NCI-H1694 treated with DMSO at 0.1 percent for 48 hours (cell line): ENCODE results near the gene ZNF837.
"Not testable (repeated sequence)": the region's sequence is repeated elsewhere in the genome, so short reads cannot be mapped to it uniquely, and the experiment has no call there.

Experiments
- DNase-seq: peaks from one replicate; lab custom pipeline; 2025; lab: John Stamatoyannopoulos, UW

Gene ZNF837

DNA sequence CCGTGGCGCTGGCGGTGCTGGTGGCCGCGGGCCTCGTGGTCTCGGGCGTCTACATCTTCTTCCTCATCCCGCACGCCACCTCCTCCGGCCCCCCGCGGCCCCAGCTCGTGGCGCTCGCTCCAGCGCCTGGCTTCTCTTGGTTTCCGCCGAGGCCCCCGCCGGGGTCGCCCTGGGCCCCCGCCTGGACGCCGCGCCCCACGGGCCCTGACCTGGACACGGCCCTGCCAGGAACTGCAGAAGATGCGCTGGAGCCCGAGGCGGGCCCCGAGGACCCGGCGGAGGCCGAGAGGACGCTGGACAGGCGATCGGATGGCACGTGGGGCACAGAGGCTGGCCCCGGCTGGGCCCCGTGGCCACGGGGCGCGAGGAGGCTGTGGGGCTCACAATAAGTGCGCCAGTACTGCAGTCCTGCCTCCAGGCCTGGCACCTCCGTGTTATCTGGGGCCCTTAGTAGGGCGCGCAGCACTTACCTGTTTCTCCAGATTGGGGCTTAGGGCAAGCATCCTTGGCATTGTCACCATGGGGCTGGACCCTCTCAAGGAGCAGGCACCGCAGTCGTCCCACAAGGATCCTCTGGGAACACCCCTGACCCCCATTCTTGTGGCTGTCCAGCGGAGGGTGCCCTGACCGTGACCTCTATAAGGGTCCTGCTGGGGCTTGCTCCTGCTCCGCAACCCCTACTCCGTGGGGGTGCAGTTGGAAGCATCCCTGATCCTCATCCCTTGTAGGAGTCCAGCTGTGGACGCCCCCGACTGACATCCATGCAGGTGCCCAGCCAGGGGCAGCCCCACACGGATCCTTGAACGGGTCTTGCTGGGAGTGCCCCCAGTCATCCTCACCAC, 16.1 kb upstream of the ZNF837 start:
- no peak for DNase-seq

- DNase-seq = no peak
These were observed 15.3 kb upstream of the ZNF837 start for GRCh38 chr19:58395979-58396627.

DNA sequence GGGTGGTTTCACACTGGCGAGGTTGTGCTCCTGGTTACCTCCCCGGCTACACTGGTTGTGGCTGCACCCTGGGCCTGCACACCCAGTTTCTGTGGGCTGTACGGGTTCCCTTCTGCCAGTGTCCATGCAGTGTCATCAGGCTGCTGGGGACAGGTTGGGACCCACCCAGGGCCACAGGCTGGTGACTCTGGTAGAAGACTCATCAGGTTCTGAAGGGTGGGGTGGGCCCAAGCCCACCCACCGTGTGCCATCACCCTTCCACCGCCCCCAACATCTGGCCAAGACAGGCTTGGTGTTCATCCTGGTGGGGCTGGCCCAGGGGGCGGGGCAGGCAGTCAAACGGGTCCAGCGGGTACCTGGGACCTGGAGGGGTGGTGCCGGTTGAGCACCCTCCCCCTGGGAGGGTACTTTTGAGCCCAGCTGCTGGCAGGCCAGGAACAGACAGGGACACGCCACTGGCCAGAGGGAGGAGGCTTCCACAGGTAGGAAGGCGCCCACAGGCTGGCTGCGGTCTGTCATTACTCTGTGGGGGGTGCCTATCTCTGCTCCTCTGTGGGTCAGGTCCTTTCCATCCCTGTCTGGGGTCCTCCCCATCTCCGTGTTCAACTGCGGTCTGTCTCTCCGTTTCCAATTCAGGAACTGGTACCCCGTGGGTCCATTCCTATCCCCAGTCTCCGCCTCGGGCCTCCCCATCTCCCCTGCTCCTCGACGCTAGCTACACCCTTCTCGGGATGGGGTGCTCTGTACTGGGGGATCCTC, 14.6 kb upstream of the ZNF837 start, which contains the start of gene RNF225:
Gene RNF225 (plus strand): TSS at position 437 of the 759 bp plus-strand sequence. CDS start 434 bp downstream, outside the sequence.
- DNase-seq = no peak

DNA sequence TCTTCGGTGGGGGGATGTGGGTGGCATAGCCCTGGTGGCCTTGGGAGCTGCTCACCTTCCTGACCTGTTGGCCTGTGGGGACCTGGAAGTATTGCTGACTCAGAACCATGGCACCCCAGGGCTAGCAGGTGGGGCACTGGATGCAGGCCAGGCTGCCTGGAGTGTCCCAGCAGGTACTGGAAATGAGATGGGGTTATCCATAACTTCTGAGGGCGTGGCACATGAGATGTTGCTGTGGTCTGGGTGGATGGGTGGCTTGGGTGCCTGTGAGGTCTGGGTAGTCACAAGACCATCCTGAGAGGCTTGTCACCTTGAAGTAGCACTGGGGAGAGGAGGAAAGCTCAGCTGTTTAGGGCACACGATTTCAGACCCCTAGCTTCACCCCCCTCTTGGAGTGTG, 14.0 kb upstream of the ZNF837 start:
- no peak for DNase-seq

GRCh38 chr19:58393725-58394033, 12.8 kb upstream of the ZNF837 start:
- no peak for DNase-seq

GRCh38 chr19:58392945-58393724, 12.3 kb upstream of the ZNF837 start:
- no peak for DNase-seq

DNA sequence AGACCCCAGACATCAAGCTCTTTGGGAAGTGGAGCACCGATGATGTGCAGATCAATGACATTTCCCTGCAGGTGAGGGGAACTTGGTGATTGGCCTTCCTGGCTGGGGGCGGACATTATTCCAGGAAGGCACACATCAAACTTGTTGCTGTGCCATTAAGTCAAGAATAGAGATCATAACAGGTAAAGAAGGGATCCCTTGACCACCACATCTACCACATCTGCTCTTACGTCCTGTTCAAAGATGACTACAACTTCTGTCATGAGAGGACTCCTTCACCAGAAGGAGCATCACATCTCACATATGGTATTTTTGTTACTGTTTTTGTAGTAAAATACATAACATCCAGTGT, 7.3 kb upstream of the ZNF837 start:
- no peak for DNase-seq

GRCh38 chr19:58387338-58388174, 6.7 kb upstream of the ZNF837 start:
- DNase-seq = peak; percentile 8

- DNase-seq = peak; percentile 98
These were observed 5.9 kb upstream of the ZNF837 start, which contains the start of gene RPS5 for GRCh38 chr19:58386576-58387337. RPS5 (plus strand) TSS chr19:58387269; CDS start chr19:58388138, 869 bp downstream.

GRCh38 chr19:58385891-58386575, 5.2 kb upstream of the ZNF837 start:
- DNase-seq = no peak

DNA sequence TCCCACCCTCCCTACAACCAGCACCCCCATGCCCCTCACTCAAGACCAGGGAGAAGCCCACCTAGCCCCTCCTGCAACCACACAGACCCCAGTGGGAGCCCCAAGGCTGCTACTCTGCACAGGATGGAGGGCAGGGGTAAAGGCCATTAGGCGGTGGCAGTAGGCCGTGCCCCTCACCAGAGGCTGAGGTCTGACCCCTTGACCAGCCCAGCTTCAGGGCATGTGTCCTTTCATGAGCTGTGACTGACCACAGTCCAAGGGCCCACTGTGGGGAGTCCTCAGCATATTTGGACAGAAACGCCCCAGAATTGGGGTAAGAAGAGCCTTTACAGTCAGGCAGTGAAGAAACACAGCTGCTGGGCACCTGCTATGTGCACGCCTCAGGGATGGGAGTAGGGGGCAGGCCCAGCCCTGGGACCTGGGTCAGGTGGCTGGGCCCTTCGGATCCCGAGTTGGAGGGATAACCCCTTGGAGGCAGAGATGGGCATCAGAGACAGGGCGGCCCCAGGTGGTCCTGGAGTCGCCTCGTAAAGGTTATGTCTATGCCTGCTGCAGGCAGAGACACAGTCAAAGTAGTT, 4.6 kb upstream of the ZNF837 start:
- DNase-seq = no peak

- no peak for DNase-seq
These were observed 2.3 kb upstream of the ZNF837 start for GRCh38 chr19:58382997-58383603.

DNA sequence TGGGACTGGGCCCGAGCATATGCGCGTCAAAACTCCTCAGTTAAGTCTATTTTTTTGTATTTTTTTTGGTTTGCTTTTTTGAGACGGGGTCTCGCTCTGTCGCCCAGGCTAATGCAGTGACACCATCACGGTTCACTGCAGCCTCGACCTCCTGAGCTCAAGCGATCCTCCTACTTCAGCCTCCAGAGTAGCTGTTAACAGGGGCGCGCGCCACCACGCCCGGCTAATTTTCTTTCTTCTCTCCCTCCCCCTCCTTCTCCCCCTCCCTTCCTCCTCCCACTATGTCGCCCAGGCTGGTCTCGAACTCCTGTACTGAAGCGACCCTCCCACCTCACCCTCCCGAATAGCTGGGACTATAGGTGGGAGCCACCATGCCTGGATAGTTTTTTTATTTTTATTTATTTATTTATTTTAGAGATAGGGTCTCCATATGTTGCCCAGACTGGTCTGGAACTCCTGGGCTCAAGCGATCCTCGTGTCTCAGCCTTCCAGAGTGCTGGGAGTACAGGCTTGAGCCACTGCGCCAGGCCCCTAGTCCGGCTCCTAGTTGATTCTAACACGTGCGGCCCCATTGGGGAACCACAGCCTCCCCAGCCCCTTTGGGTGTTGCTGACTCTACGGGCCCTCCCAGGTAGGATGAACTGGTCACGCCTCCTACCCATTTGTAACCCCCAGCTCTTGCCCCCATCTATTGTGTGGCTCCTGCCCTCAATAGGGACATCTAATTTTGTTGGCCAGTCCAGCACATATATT, 806 bp upstream of the ZNF837 start:
- DNase-seq = no peak

DNA sequence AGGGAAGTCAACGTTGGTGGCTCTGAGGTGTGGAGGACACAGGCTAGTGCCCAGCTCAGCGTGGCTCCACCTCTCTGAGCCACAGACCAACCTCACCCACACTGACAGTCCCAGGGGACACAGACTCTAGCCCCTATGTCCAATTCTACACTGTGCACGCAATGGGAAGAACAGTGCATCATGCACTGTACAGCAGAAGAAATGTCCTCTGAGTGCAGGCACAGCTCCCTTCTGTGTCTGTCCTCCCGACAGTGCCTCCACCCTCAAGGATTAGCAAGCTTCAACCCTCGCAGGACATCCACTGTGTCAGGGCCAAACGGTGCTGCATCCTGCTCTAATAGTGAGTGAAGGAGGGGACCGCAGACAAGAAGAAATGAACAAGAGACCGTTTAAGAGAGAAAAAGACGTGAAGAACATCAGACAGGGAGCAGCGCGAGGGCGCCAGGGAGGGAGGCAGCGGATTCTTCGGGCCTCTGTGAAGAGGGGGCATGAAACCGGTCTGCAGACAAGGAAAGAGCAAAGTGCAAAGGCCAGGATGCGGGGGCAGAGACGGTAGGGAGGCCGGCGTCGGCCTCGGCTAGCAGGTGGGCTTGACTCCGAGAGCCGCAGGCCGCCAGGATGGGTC, 681 bp downstream of the ZNF837 start:
- DNase-seq = no peak

- no peak for DNase-seq
These were observed 1.6 kb downstream of the ZNF837 start for GRCh38 chr19:58379246-58379645.

DNA sequence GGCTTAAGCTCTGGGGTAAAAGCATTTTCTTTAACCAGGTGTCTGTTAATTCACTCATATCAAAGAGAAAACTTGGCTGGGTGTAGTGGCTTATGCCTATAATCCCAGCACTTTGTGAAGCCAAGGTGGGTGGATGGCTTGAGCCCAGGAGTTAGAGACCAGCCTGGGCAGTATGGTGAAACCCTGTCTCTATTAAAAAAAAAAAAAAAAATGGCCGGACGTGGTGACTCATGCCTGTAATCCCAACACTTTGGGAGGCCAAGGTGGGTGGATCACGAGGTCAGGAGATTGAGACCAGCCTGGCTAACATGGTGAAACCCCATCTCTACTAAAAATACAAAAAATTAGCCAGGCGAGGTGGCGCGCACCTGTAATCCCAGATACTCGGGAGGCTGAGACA, 4.1 kb downstream of the ZNF837 start:
- DNase-seq = not testable (repeated sequence)

DNA sequence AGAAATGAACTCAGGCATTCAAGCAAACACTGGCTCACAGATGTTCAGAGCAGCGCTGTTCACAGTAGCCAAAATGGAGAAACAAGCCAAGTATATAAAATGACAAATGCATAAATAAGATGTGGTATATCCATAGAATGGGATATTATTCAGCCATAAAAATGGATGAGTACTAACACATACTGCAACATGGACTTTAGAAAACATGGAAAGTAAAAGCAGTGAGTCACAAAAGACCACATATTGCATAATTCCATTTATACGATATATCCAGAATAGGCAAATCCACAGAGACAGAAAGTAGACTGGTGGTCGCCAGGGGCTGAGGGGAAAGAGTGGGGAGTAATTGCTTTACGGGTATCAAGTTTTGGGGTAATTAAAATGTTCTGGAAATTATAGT, 6.6 kb downstream of the ZNF837 start:
- no peak for DNase-seq
